Measurements from ENCODE around the gene NAA60.
"Not testable (repeated sequence)": the region's sequence is repeated elsewhere in the genome, so short reads cannot be mapped to it uniquely, and the experiment has no call there.

NAA60 gene

GRCh38 chr16:3520841-3521240 is 77.4 kb downstream of the NAA60 start:
- Histone ChIP-seq H3K9me3 (ENCODE audit: control insufficient read depth, insufficient read depth, low read length) (no peaks in the 10 kb centered on the region), H3K36me3 (ENCODE audit: insufficient read depth, low read length) (peaks cover 8% of the 10 kb centered on the region), H3K9ac (ENCODE audit: low read depth, low read length) (no peak overlapping the region), H3K4me1 (ENCODE audit: insufficient read depth, low read length) (0 out of 2 replicates have a peak, but pooled peaks cover 3% of the 10 kb centered on the region)

- peaks cover 8% of the 10 kb centered on the region for H3K36me3 ChIP-seq (ENCODE audit: insufficient read depth, low read length)
- H3K4me1 ChIP-seq (ENCODE audit: insufficient read depth, low read length) = 0 out of 2 replicates have a peak, but pooled peaks cover 3% of the 10 kb centered on the region
- no peaks in the 10 kb centered on the region for H3K9me3 ChIP-seq (ENCODE audit: control insufficient read depth, insufficient read depth, low read length)
- no peak overlapping the region for H3K9ac ChIP-seq (ENCODE audit: low read depth, low read length)
These were observed 79.8 kb downstream of the NAA60 start for GRCh38 chr16:3523281-3523680.

GRCh38 chr16:3525951-3526350 is 82.5 kb downstream of the NAA60 start:
- Histone ChIP-seq H3K36me3 (ENCODE audit: insufficient read depth, low read length) (peaks cover 13% of the 10 kb centered on the region; the same call in 1 of the 2 replicates), H3K9ac (ENCODE audit: low read depth, low read length) (no peak overlapping the region), H3K9me3 (ENCODE audit: control insufficient read depth, insufficient read depth, low read length) (no peaks in the 10 kb centered on the region), H3K4me1 (ENCODE audit: insufficient read depth, low read length) (no peaks in the 10 kb centered on the region)

- H3K9ac ChIP-seq (ENCODE audit: low read depth, low read length); H3K4me1 ChIP-seq (ENCODE audit: insufficient read depth, low read length): not testable (repeated sequence)
- H3K36me3 ChIP-seq (ENCODE audit: insufficient read depth, low read length) = peaks cover 13% of the 10 kb centered on the region; the same call in 1 of the 2 replicates
These were observed 83.8 kb downstream of the NAA60 start for GRCh38 chr16:3527216-3527829.

GRCh38 chr16:3528406-3528805 is 84.9 kb downstream of the NAA60 start:
- Histone ChIP-seq H3K4me1 (ENCODE audit: insufficient read depth, low read length) (no peaks in the 10 kb centered on the region), H3K9me3 (ENCODE audit: control insufficient read depth, insufficient read depth, low read length) (no peaks in the 10 kb centered on the region), H3K9ac (ENCODE audit: low read depth, low read length) (no peak overlapping the region), H3K36me3 (ENCODE audit: insufficient read depth, low read length) (peaks cover 8% of the 10 kb centered on the region; the same call in 1 of the 2 replicates)

More at GRCh38 chr16:3527216-3527829, 83.8 kb downstream of the NAA60 start:
- not testable (repeated sequence) for H3K9me3 ChIP-seq (ENCODE audit: control insufficient read depth, insufficient read depth, low read length)

GRCh38 chr16:3529175-3529574 is 85.7 kb downstream of the NAA60 start:
- Histone ChIP-seq H3K4me1 (ENCODE audit: insufficient read depth, low read length) (no peaks in the 10 kb centered on the region), H3K36me3 (ENCODE audit: insufficient read depth, low read length) (0 out of 2 replicates have a peak, but pooled peaks cover 5% of the 10 kb centered on the region), H3K9me3 (ENCODE audit: control insufficient read depth, insufficient read depth, low read length) (no peaks in the 10 kb centered on the region), H3K9ac (ENCODE audit: low read depth, low read length) (no peak overlapping the region)

- H3K36me3 ChIP-seq (ENCODE audit: insufficient read depth, low read length) = 0 out of 2 replicates have a peak, but pooled peaks cover 5% of the 10 kb centered on the region
- no peaks in the 10 kb centered on the region for H3K9me3 ChIP-seq (ENCODE audit: control insufficient read depth, insufficient read depth, low read length)
- H3K9ac ChIP-seq (ENCODE audit: low read depth, low read length) = no peak overlapping the region
- no peaks in the 10 kb centered on the region for H3K4me1 ChIP-seq (ENCODE audit: insufficient read depth, low read length)
These were observed 87.0 kb downstream of the NAA60 start for GRCh38 chr16:3530371-3530914.

GRCh38 chr16:3532741-3533140 is 89.3 kb downstream of the NAA60 start:
- no peaks in the 10 kb centered on the region for H3K9me3 ChIP-seq (ENCODE audit: control insufficient read depth, insufficient read depth, low read length)
- H3K4me1 ChIP-seq (ENCODE audit: insufficient read depth, low read length) = no peaks in the 10 kb centered on the region
- no peak overlapping the region for H3K9ac ChIP-seq (ENCODE audit: low read depth, low read length)
- H3K36me3 ChIP-seq (ENCODE audit: insufficient read depth, low read length) = 0 out of 2 replicates have a peak, but pooled peaks cover 5% of the 10 kb centered on the region

- Histone ChIP-seq H3K36me3 (ENCODE audit: insufficient read depth, low read length) (0 out of 2 replicates have a peak, but pooled peaks cover 5% of the 10 kb centered on the region), H3K9ac (ENCODE audit: low read depth, low read length) (no peak overlapping the region), H3K4me1 (ENCODE audit: insufficient read depth, low read length) (no peaks in the 10 kb centered on the region), H3K9me3 (ENCODE audit: control insufficient read depth, insufficient read depth, low read length) (no peaks in the 10 kb centered on the region)
These were observed 90.6 kb downstream of the NAA60 start for GRCh38 chr16:3534126-3534525.

- no peak overlapping the region for H3K9ac ChIP-seq (ENCODE audit: low read depth, low read length)
- no peaks in the 10 kb centered on the region for H3K9me3 ChIP-seq (ENCODE audit: control insufficient read depth, insufficient read depth, low read length)
- H3K36me3 ChIP-seq (ENCODE audit: insufficient read depth, low read length) = peaks cover 5% of the 10 kb centered on the region; the same call in 1 of the 2 replicates
- no peaks in the 10 kb centered on the region for H3K4me1 ChIP-seq (ENCODE audit: insufficient read depth, low read length)
These were observed 92.8 kb downstream of the NAA60 start for GRCh38 chr16:3536271-3536731.

Measured in ES-I3 (cell line).